A549 (cell line): ENCODE data around the gene EXOC3.

Experiments
- CBX2 ChIP-seq: fragments of 200-600 bp; sonication (generic); IDR thresholded peaks from 2 replicates; pipeline ENCODE4 v1.6.1; 2016; ENCODE audit warnings: low read depth, mild to moderate bottlenecking, borderline replicate concordance
- CTCF ChIP-seq: fragments of >200 bp; sonication (Bioruptor Twin); formaldehyde crosslinking; IDR thresholded peaks from 3 replicates; pipeline ENCODE4 v1.5.1; 2016
- EP300 ChIP-seq, 2 experiments: fragments of >200 bp; sonication (Bioruptor Twin); formaldehyde crosslinking; IDR thresholded peaks; 2 replicates in 1 of 2; 3 replicates in 1 of 2; pipeline ENCODE4 v1.6.1; 2016 to 2017
- ESRRA ChIP-seq: fragments of 150-350 bp; IDR thresholded peaks from 2 replicates; pipeline ENCODE4 v1.6.1; 2014; ENCODE audit warnings: mild to moderate bottlenecking, low read length, borderline replicate concordance
- MAFK ChIP-seq: fragments of 450-650 bp; IDR thresholded peaks from 2 replicates; pipeline ENCODE4 v1.6.1; 2014; ENCODE audit not compliant: partially characterized antibody
- NPAS2 ChIP-seq: fragments of 250-450 bp; sonication (Bioruptor Pico); IDR thresholded peaks from 2 replicates; pipeline ENCODE4 v1.8.0; 2022; ENCODE audit warnings: mild to moderate bottlenecking, moderate library complexity, borderline replicate concordance
- POLR2A ChIP-seq: IDR thresholded peaks from 2 replicates; pipeline ENCODE4 v1.6.1; 2012; ENCODE audit warnings: mild to moderate bottlenecking, low read length
- RAD21 ChIP-seq, 2 experiments: fragments of >200 bp in 1 of 2; sonication (Bioruptor Twin) in 1 of 2; formaldehyde crosslinking in 1 of 2; IDR thresholded peaks in 1 of 2; conservative IDR thresholded peaks in 1 of 2; 2 replicates in 1 of 2; 3 replicates in 1 of 2; pipeline ENCODE4 v1.6.1; 2012 to 2018; ENCODE audit warnings: inconsistent platforms in 1 of 2
- REST ChIP-seq: fragments of 200-600 bp; sonication (generic); IDR thresholded peaks from 2 replicates; pipeline ENCODE4 v1.6.1; 2016; ENCODE audit warnings: antibody characterized with exemption, mild to moderate bottlenecking, moderate library complexity

- TF ChIP-seq ESRRA: no peak
- TF ChIP-seq POLR2A: no peak
- no peak for TF ChIP-seq CTCF
- no peak for TF ChIP-seq RAD21 (conservative IDR thresholded peaks at IDR 0.05 in 1 of 2, IDR thresholded peaks at IDR 0.05 in 1 of 2)
- no peak for TF ChIP-seq NPAS2 (CRISPR knock-in tag)
- no peak for TF ChIP-seq MAFK
- no peak for TF ChIP-seq REST
- TF ChIP-seq EP300 (IDR thresholded peaks at IDR 0.05): no peak
- TF ChIP-seq CBX2: no peak
Measured at GRCh38 chr5:434443-435146, 8.4 kb upstream of the EXOC3 start.
